GOT3 (cell line): ENCODE data around the gene CSNK2B.

Experiments
- DNase-seq: peaks from one replicate; lab custom pipeline; 2025; ENCODE audit warnings: mixed read lengths; lab: John Stamatoyannopoulos, UW

The CSNK2B gene

GRCh38 chr6:31636698-31637596 lies 28.9 kb upstream of the CSNK2B start:
- no peak for DNase-seq

- no peak for DNase-seq
Observed at GRCh38 chr6:31639043-31639442, 26.8 kb upstream of the CSNK2B start.

- no peak for DNase-seq
Observed at GRCh38 chr6:31639449-31639861, 26.4 kb upstream of the CSNK2B start.

GRCh38 chr6:31640612-31641011 lies 25.3 kb upstream of the CSNK2B start:
- DNase-seq: no peak

- no peak for DNase-seq
Observed at GRCh38 chr6:31641370-31641769, 24.5 kb upstream of the CSNK2B start.

- no peak for DNase-seq
Observed at GRCh38 chr6:31642798-31643570, 22.9 kb upstream of the CSNK2B start.

GRCh38 chr6:31643818-31644454 lies 21.9 kb upstream of the CSNK2B start:
- DNase-seq: no peak

GRCh38 chr6:31645325-31645724 lies 20.6 kb upstream of the CSNK2B start:
- no peak for DNase-seq

- no peak for DNase-seq
Observed at GRCh38 chr6:31651602-31652191, 14.2 kb upstream of the CSNK2B start.

GRCh38 chr6:31652925-31653724 lies 12.8 kb upstream of the CSNK2B start:
- DNase-seq: peak; percentile 77

- no peak for DNase-seq
Observed at GRCh38 chr6:31654574-31655348, 11.1 kb upstream of the CSNK2B start.

- DNase-seq: no peak
Observed at GRCh38 chr6:31655349-31656237, 10.3 kb upstream of the CSNK2B start, which contains the start of gene APOM. TSS of gene APOM (plus strand) at chr6:31655894. CDS start at chr6:31655967, 73 bp downstream.

GRCh38 chr6:31657406-31658157 lies 8.3 kb upstream of the CSNK2B start:
- no peak for DNase-seq

- DNase-seq: no peak
Observed at GRCh38 chr6:31658158-31658688, 7.7 kb upstream of the CSNK2B start.

- no peak for DNase-seq
Observed at GRCh38 chr6:31658983-31659648, 6.8 kb upstream of the CSNK2B start.

- no peak for DNase-seq
Observed at GRCh38 chr6:31659649-31660380, 6.1 kb upstream of the CSNK2B start.
